Mammary epithelial cell (primary cell): Measurements from ENCODE around the gene GPR157.

Experiments used
- CTCF ChIP-seq, 2 donors: IDR thresholded peaks in 1 of 2; conservative IDR thresholded peaks in 1 of 2; 2 replicates each; pipeline ENCODE4 v1.5.1; 2011 to 2012; ENCODE audit warnings: inconsistent platforms in 2 of 2, low read length in 2 of 2, mild to moderate bottlenecking in 2 of 2, control low read depth in 1 of 2, low read depth in 1 of 2; ENCODE audit not compliant: insufficient read depth in 1 of 2; ENCODE audit errors: extremely low read depth in 1 of 2
- EZH2 ChIP-seq: IDR thresholded peaks from 2 replicates; pipeline ENCODE4 v1.6.1; 2012; ENCODE audit warnings: low read length, inconsistent platforms, borderline replicate concordance

- TF ChIP-seq EZH2 (no peak), CTCF (conservative IDR thresholded peaks at IDR 0.05 in 1 of 2, IDR thresholded peaks at IDR 0.05 in 1 of 2; ENCODE audit: extremely low read depth in 1 of 2, insufficient read depth in 1 of 2, low read depth in 1 of 2, low read length in 2 of 2) (no peak)
These were observed 36.0 kb upstream of the GPR157 start for GRCh38 chr1:9164919-9165318.
